Cardiac fibroblast (primary cell): ENCODE measurements around the gene TBC1D1.
"Not testable (repeated sequence)": the region's sequence is repeated elsewhere in the genome, so short reads cannot be mapped to it uniquely, and the experiment has no call there.

Source experiments
- DNase-seq, 2 donors: peaks; one replicate each; pipeline versions ENCODE4 v3.0.0 to v3.0.0-alpha.2; 2010; ENCODE audit warnings: low read depth in 2 of 2
- H3K4me3 ChIP-seq, 2 donors: replicated peaks in 1 of 2; 1 replicate in 1 of 2; 2 replicates in 1 of 2; pipeline ENCODE4 v1.5.1; 2011; ENCODE audit warnings: low read depth in 2 of 2, low read length in 2 of 2, mild to moderate bottlenecking in 2 of 2, moderate library complexity in 1 of 2
- CTCF ChIP-seq: IDR thresholded peaks from one replicate; pipeline ENCODE4 v1.5.1; 2011; ENCODE audit warnings: low read depth, mild to moderate bottlenecking, low read length, inconsistent platforms

Gene TBC1D1

DNA sequence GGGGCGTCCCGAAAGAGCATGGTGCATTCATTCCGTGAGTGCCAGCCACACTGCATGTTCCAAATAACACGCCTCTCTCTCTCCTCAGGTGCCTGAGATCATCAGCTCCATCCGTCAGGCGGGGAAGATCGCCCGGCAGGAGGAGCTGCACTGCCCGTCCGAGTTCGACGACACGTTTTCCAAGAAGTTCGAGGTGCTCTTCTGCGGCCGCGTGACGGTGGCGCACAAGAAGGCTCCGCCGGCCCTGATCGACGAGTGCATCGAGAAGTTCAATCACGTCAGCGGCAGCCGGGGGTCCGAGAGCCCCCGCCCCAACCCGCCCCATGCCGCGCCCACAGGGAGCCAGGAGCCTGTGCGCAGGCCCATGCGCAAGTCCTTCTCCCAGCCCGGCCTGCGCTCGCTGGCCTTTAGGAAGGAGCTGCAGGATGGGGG is 123.6 kb downstream of the TBC1D1 start:
- H3K4me3 ChIP-seq: no peak overlapping the region
- TF ChIP-seq CTCF: no peak
- DNase-seq: no peak

GRCh38 chr4:38015886-38016515 is 125.1 kb downstream of the TBC1D1 start:
- H3K4me3 ChIP-seq: no peak overlapping the region
- no peak for DNase-seq
- TF ChIP-seq CTCF: no peak

DNA sequence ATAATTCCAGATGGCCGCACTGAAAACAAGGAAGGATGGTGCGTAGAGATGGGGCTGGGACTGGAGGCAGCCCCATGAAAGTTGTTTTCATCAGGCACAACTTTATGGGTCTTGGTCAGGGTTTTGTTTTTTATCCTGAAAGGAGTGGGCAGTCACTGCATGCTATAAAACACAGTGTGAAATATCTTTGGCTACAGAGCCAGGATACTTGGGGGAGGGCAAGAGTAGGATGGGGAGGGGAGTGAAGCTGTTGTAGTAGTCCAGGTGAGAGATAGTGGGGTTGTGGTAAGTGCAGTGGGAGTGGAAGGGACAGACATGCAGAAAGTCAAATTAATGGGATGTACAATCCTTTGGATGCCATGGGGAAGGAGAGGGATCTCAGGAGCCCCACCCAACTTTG is 125.8 kb downstream of the TBC1D1 start:
- no peak for DNase-seq
- no peak for TF ChIP-seq CTCF
- H3K4me3 ChIP-seq: no peak overlapping the region

- no peak for DNase-seq
- H3K4me3 ChIP-seq: no peak overlapping the region
- TF ChIP-seq CTCF: no peak
These were observed 126.7 kb downstream of the TBC1D1 start for GRCh38 chr4:38017609-38018008.

DNA sequence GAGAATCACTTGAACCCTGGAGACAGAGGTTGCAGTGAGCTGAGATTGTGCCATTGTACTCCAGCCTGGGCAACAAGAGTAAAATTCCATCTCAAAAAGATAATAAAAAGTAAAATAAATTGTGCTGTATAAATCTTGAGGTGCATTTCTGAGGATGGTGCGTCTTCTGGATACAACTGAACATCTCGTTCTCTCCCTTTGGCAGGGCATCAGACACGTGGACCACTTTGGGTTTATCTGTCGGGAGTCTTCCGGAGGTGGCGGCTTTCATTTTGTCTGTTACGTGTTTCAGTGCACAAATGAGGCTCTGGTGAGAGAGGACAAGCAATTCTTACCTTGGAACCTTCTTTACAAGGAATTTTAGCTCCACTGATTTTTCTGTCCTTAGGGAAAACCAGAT is 129.5 kb downstream of the TBC1D1 start:
- no peak overlapping the region for H3K4me3 ChIP-seq
- TF ChIP-seq CTCF: no peak
- no peak for DNase-seq

GRCh38 chr4:38020961-38021360 is 130.1 kb downstream of the TBC1D1 start:
- not testable (repeated sequence) for H3K4me3 ChIP-seq, DNase-seq

GRCh38 chr4:38021751-38022150 is 130.9 kb downstream of the TBC1D1 start:
- no peak for TF ChIP-seq CTCF
- no peak for DNase-seq
- no peak overlapping the region for H3K4me3 ChIP-seq
